AG09309 (cell line): Measurements from ENCODE around the gene AKAP17A.
"Not testable (repeated sequence)": the region's sequence is repeated elsewhere in the genome, so short reads cannot be mapped to it uniquely, and the experiment has no call there.

Experiments used
- DNase-seq: peaks from one replicate; pipeline ENCODE4 v3.0.0-alpha.2; 2010; ENCODE audit warnings: low read depth
- H3K4me3 ChIP-seq: 2 replicates; pipeline ENCODE4 v1.5.1; 2011; ENCODE audit warnings: mild to moderate bottlenecking, low read depth, low read length, moderate library complexity; ENCODE audit not compliant: control insufficient read depth
- CTCF ChIP-seq: IDR thresholded peaks from 2 replicates; pipeline ENCODE4 v1.5.1; 2011; ENCODE audit warnings: mild to moderate bottlenecking, low read depth, low read length, inconsistent platforms; ENCODE audit not compliant: insufficient read depth, control insufficient read depth; ENCODE audit errors: missing control alignments

AKAP17A gene

GRCh38 chrX:1610166-1610565 is 18.8 kb downstream of the AKAP17A start:
- no peak overlapping the region for H3K4me3 ChIP-seq
- no peak for TF ChIP-seq CTCF
- DNase-seq: no peak

- H3K4me3 ChIP-seq: no peak overlapping the region
- no peak for DNase-seq
- no peak for TF ChIP-seq CTCF
Observed at GRCh38 chrX:1610736-1611135, 19.3 kb downstream of the AKAP17A start.

GRCh38 chrX:1612641-1613286 is 21.4 kb downstream of the AKAP17A start:
- DNase-seq: no peak
- H3K4me3 ChIP-seq: no peak overlapping the region
- no peak for TF ChIP-seq CTCF

- DNase-seq: no peak
- H3K4me3 ChIP-seq: no peak within 1 kb of the TSS
- no peak for TF ChIP-seq CTCF
Observed at GRCh38 chrX:1614927-1615326, 23.5 kb downstream of the AKAP17A start, which contains the start of gene ASMT. TSS of gene ASMT (plus strand) at chrX:1615059. CDS start at chrX:1615200, 141 bp downstream.

- no peak for TF ChIP-seq CTCF
- H3K4me3 ChIP-seq: no peak overlapping the region
Observed at GRCh38 chrX:1618689-1619088, 27.3 kb downstream of the AKAP17A start.

GRCh38 chrX:1623691-1624090 is 32.3 kb downstream of the AKAP17A start:
- no peak for DNase-seq
- no peak for TF ChIP-seq CTCF
- H3K4me3 ChIP-seq: no peak overlapping the region

More at GRCh38 chrX:1618689-1619088, 27.3 kb downstream of the AKAP17A start:
- DNase-seq: no peak

- DNase-seq: not testable (repeated sequence)
Observed at GRCh38 chrX:1624158-1624860, 32.9 kb downstream of the AKAP17A start.

GRCh38 chrX:1624861-1625215 is 33.4 kb downstream of the AKAP17A start:
- H3K4me3 ChIP-seq, DNase-seq: not testable (repeated sequence)

More at GRCh38 chrX:1624158-1624860, 32.9 kb downstream of the AKAP17A start:
- not testable (repeated sequence) for H3K4me3 ChIP-seq
